Measurements from ENCODE around the gene BEST3. TPM values are rescaled to one million over a fixed set of nuclear protein-coding genes. Genes with fewer than 3 reads are reported as not detected.

The BEST3 gene
- total RNA-seq, 1 experiment from 2014 or later = not detected

DNA sequence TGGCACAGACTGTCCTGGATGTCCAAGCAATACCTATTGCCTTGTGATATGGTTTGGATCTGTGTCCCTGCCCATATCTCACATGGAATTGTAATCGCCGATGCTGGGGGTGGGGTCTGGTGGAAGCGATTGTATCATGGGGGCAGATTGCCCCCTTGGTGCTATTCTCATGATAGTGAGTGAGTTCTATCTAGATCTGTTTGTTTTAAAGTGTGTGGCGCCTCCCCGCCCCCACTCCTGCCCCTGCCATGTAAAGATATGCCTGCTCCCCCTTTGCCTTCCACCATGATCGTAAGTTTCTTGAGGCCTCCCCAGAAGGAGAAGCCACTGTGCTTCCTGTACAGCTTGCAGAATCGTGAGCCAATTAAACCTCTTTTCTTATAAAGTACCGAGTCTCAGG lies 71.6 kb downstream of the BEST3 start:
- Mint-ChIP-seq H3K27me3 (ENCODE audit: low read depth) (no peaks in the 10 kb centered on the region; the same call in 1 of the 2 replicates), H3K9me3 (no peaks in the 10 kb centered on the region), H3K4me3 (no peak overlapping the region), H3K27ac (no peak overlapping the region), H3K36me3 (no peaks in the 10 kb centered on the region), H3K4me1 (no peaks in the 10 kb centered on the region)
- DNase-seq (ENCODE audit: low spot score) (no peak), ATAC-seq (no peak)
- TF ChIP-seq IRF2 (CRISPR knock-in tag; IDR thresholded peaks at IDR 0.05; ENCODE audit: borderline replicate concordance, low read depth) = no peak
- TF ChIP-seq RELA (CRISPR knock-in tag; IDR thresholded peaks at IDR 0.05; ENCODE audit: borderline replicate concordance) = no peak
- no peak for TF ChIP-seq TP53 (CRISPR knock-in tag; IDR thresholded peaks at IDR 0.05)
- TF ChIP-seq, protein P1, sequence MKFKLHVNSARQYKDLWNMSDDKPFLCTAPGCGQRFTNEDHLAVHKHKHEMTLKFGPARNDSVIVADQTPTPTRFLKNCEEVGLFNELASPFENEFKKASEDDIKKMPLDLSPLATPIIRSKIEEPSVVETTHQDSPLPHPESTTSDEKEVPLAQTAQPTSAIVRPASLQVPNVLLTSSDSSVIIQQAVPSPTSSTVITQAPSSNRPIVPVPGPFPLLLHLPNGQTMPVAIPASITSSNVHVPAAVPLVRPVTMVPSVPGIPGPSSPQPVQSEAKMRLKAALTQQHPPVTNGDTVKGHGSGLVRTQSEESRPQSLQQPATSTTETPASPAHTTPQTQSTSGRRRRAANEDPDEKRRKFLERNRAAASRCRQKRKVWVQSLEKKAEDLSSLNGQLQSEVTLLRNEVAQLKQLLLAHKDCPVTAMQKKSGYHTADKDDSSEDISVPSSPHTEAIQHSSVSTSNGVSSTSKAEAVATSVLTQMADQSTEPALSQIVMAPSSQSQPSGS (CRISPR knock-in tag; IDR thresholded peaks at IDR 0.05; ENCODE audit: borderline replicate concordance, low read depth) = no peak
- TF ChIP-seq, protein P2, sequence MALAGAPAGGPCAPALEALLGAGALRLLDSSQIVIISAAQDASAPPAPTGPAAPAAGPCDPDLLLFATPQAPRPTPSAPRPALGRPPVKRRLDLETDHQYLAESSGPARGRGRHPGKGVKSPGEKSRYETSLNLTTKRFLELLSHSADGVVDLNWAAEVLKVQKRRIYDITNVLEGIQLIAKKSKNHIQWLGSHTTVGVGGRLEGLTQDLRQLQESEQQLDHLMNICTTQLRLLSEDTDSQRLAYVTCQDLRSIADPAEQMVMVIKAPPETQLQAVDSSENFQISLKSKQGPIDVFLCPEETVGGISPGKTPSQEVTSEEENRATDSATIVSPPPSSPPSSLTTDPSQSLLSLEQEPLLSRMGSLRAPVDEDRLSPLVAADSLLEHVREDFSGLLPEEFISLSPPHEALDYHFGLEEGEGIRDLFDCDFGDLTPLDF (CRISPR knock-in tag; IDR thresholded peaks at IDR 0.05) = no peak
- TF ChIP-seq ZNF219 (CRISPR knock-in tag; IDR thresholded peaks at IDR 0.05; ENCODE audit: borderline replicate concordance) = no peak
- TF ChIP-seq, protein P3, sequence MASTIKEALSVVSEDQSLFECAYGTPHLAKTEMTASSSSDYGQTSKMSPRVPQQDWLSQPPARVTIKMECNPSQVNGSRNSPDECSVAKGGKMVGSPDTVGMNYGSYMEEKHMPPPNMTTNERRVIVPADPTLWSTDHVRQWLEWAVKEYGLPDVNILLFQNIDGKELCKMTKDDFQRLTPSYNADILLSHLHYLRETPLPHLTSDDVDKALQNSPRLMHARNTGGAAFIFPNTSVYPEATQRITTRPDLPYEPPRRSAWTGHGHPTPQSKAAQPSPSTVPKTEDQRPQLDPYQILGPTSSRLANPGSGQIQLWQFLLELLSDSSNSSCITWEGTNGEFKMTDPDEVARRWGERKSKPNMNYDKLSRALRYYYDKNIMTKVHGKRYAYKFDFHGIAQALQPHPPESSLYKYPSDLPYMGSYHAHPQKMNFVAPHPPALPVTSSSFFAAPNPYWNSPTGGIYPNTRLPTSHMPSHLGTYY (CRISPR knock-in tag; IDR thresholded peaks at IDR 0.05) = no peak
- TF ChIP-seq, protein P4, sequence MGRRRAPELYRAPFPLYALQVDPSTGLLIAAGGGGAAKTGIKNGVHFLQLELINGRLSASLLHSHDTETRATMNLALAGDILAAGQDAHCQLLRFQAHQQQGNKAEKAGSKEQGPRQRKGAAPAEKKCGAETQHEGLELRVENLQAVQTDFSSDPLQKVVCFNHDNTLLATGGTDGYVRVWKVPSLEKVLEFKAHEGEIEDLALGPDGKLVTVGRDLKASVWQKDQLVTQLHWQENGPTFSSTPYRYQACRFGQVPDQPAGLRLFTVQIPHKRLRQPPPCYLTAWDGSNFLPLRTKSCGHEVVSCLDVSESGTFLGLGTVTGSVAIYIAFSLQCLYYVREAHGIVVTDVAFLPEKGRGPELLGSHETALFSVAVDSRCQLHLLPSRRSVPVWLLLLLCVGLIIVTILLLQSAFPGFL (CRISPR knock-in tag; IDR thresholded peaks at IDR 0.05; ENCODE audit: borderline replicate concordance) = no peak
- TF ChIP-seq, protein P5, sequence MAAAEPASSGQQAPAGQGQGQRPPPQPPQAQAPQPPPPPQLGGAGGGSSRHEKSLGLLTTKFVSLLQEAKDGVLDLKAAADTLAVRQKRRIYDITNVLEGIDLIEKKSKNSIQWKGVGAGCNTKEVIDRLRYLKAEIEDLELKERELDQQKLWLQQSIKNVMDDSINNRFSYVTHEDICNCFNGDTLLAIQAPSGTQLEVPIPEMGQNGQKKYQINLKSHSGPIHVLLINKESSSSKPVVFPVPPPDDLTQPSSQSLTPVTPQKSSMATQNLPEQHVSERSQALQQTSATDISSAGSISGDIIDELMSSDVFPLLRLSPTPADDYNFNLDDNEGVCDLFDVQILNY (CRISPR knock-in tag; IDR thresholded peaks at IDR 0.05) = no peak
- no peak for TF ChIP-seq NFATC4 (CRISPR knock-in tag; IDR thresholded peaks at IDR 0.05)
- TF ChIP-seq MYBL2 (CRISPR knock-in tag; IDR thresholded peaks at IDR 0.05) = no peak
- no peak for TF ChIP-seq SOX15 (CRISPR knock-in tag; IDR thresholded peaks at IDR 0.05)
- TF ChIP-seq ETV6 (CRISPR knock-in tag; IDR thresholded peaks at IDR 0.05) = no peak
- TF ChIP-seq, protein P6, sequence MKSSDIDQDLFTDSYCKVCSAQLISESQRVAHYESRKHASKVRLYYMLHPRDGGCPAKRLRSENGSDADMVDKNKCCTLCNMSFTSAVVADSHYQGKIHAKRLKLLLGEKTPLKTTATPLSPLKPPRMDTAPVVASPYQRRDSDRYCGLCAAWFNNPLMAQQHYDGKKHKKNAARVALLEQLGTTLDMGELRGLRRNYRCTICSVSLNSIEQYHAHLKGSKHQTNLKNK (CRISPR knock-in tag; IDR thresholded peaks at IDR 0.05) = no peak
- TF ChIP-seq PRRX2 (CRISPR knock-in tag; IDR thresholded peaks at IDR 0.05) = no peak
- TF ChIP-seq FOXK1 (CRISPR knock-in tag; IDR thresholded peaks at IDR 0.05) = no peak
- TF ChIP-seq TEAD4 (CRISPR knock-in tag; IDR thresholded peaks at IDR 0.05) = no peak
- ChIA-PET POLR2A (no interaction called here), CTCF (interaction anchor here (2.7 kb wide), 1 partner anchor 11 kb away, joined by 6 read pairs; no protein-coding TSS in a partner anchor)

DNA sequence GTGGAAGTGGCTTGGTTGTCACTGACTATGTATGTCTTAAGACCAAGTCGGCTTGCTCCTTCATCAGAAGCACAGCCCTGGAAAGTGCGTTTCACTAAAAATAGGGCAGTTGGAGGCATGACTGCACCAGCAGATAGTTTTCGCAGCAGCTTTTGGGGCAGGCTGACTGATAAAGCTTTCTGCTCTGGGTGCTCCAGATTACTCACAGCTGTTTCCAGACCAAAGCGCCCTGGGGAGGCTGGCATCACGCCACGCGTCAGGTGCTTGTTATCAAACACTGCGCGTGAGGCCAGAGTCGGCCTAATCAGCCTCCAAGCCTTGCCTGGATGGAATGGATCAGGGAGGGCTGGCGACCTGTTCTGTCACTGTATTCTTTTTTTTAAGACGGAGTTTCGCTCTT lies 75.1 kb downstream of the BEST3 start:
- no peaks in the 10 kb centered on the region for H3K36me3 Mint-ChIP-seq
- no peak overlapping the region for H3K27ac Mint-ChIP-seq
- no peak for TF ChIP-seq NFE2L1 (CRISPR knock-in tag; IDR thresholded peaks at IDR 0.05)
- no peak for TF ChIP-seq TEAD1 (CRISPR knock-in tag; IDR thresholded peaks at IDR 0.05)
- TF ChIP-seq, protein P5 (CRISPR knock-in tag; IDR thresholded peaks at IDR 0.05) = no peak
- TF ChIP-seq, protein P7, sequence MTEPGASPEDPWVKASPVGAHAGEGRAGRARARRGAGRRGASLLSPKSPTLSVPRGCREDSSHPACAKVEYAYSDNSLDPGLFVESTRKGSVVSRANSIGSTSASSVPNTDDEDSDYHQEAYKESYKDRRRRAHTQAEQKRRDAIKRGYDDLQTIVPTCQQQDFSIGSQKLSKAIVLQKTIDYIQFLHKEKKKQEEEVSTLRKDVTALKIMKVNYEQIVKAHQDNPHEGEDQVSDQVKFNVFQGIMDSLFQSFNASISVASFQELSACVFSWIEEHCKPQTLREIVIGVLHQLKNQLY (CRISPR knock-in tag; IDR thresholded peaks at IDR 0.05) = no peak
- no peak for TF ChIP-seq FOXP1 (CRISPR knock-in tag; IDR thresholded peaks at IDR 0.05; ENCODE audit: borderline replicate concordance)
- no peak for TF ChIP-seq PRRX2 (CRISPR knock-in tag; IDR thresholded peaks at IDR 0.05)
- TF ChIP-seq, protein P8, sequence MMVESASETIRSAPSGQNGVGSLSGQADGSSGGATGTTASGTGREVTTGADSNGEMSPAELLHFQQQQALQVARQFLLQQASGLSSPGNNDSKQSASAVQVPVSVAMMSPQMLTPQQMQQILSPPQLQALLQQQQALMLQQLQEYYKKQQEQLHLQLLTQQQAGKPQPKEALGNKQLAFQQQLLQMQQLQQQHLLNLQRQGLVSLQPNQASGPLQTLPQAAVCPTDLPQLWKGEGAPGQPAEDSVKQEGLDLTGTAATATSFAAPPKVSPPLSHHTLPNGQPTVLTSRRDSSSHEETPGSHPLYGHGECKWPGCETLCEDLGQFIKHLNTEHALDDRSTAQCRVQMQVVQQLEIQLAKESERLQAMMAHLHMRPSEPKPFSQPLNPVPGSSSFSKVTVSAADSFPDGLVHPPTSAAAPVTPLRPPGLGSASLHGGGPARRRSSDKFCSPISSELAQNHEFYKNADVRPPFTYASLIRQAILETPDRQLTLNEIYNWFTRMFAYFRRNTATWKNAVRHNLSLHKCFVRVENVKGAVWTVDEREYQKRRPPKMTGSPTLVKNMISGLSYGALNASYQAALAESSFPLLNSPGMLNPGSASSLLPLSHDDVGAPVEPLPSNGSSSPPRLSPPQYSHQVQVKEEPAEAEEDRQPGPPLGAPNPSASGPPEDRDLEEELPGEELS (CRISPR knock-in tag; IDR thresholded peaks at IDR 0.05) = no peak
- ChIA-PET POLR2A (no interaction called here), CTCF (interaction anchor here (1.2 kb wide), 1 partner anchor 15 kb away, joined by 3 read pairs; no protein-coding TSS in a partner anchor)
- DNase-seq (ENCODE audit: low spot score) = no peak
- H3K4me1 Mint-ChIP-seq = no peaks in the 10 kb centered on the region
- H3K27me3 Mint-ChIP-seq (ENCODE audit: low read depth) = peaks cover 2% of the 10 kb centered on the region; the same call in 1 of the 2 replicates
- no peak overlapping the region for H3K4me3 Mint-ChIP-seq
- no peak for ATAC-seq
- no peaks in the 10 kb centered on the region for H3K9me3 Mint-ChIP-seq

Data from WTC11 (cell line).